Daoy (cell line): ENCODE data around the gene UBE4A. TPM values are rescaled to one million over a fixed set of nuclear protein-coding genes. Genes with fewer than 3 reads are reported as not detected.

Experiments used
- DNase-seq: peaks from one replicate; pipeline ENCODE4 v3.0.0-alpha.2; 2015; ENCODE audit warnings: low read depth
- total RNA-seq: library from RNA; depleted of rRNA; stranded (reverse); fragments of >200 nt; shearing (Covaris generic); gene quantifications from 2 replicates; pipeline ENCODE4 v1.2.3, GENCODE V29; 2014; rRNA removed

The UBE4A gene
- total RNA-seq, 1 experiment from 2014 or later, result 33.8 TPM

- DNase-seq, result peak; percentile 40
These were observed 77.3 kb downstream of the UBE4A start for GRCh38 chr11:118436639-118437207.

- peak; percentile 56 for DNase-seq
These were observed 78.1 kb downstream of the UBE4A start for GRCh38 chr11:118437208-118438125.

GRCh38 chr11:118438314-118438931 is 79.0 kb downstream of the UBE4A start:
- peak; percentile 59 for DNase-seq

DNA sequence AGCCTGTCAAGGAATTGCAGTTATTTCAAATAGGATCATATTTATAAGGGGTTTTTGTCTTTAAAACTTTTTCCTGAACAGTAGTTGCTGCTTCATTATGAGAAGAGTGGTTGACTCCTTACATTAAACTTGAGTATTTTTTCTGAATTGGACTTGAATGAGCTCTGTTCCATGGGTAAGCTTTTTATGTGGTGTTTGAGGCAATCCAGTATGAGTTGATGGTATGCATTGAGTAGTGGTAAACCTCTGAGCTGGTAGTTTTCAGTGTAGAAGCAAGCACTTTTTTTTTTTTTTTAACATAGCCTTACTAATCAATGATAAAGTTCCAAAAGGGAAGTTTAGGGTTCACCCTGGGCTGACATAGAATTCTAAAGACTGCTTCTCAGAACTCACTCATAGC is 80.2 kb downstream of the UBE4A start:
- DNase-seq, result no peak

DNA sequence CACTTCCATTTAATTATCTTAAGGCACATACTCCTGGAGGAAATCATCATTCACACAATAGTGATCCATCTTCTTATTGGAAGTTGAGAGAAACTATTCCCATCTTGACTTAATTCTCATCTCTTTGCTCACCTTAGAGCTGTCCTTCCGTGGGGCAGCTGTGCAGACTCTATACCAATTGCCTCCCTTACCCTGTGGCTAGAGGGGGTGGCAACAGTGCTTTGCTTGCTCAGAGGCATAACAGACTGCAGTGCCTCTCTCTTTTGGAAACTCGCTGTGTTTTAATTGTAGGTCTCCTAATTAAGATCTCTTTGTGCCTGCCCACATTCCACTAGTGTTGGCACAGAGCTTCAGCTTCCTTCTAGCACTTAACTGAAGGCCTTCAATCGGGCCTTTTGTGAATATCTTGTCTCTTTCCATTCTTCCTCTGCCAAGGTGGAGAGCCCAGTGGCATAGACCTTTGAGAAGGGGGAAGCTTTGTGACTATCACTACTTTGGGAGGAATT is 82.4 kb downstream of the UBE4A start:
- no peak for DNase-seq

- no peak for DNase-seq
These were observed 82.9 kb downstream of the UBE4A start for GRCh38 chr11:118442301-118442700.

- no peak for DNase-seq
These were observed 83.6 kb downstream of the UBE4A start for GRCh38 chr11:118442908-118443589.

DNA sequence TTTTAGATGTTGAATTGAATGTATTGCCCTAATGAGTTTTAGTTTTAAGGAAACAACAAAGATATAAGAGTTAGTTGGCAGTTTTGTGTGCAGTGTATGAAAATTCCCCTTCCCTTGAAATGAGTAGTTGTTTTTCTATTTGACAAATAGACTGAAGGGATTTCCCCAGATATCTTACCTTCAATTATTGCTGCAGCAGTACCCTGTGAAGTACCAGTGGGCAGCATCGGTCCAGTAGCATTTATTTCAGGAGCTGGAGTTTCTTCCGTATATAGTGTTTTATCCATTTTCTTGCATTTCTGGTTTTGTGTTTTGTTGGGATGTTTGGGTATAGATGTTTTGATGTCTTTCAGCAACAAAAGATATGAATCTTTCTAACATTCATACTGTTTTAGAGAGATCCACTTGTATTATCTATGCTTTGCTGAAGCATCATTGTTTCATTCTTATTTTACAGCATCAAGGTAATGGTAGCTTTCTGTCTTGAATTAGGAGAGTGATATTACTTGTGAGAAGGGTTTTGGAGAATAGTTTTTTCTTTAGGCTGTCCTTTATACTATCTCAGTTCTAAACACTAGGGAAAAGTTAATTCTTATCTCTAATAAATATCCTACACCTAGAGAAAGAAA is 84.3 kb downstream of the UBE4A start:
- DNase-seq, result no peak

- DNase-seq, result no peak
These were observed 88.0 kb downstream of the UBE4A start for GRCh38 chr11:118447423-118447822.

DNA sequence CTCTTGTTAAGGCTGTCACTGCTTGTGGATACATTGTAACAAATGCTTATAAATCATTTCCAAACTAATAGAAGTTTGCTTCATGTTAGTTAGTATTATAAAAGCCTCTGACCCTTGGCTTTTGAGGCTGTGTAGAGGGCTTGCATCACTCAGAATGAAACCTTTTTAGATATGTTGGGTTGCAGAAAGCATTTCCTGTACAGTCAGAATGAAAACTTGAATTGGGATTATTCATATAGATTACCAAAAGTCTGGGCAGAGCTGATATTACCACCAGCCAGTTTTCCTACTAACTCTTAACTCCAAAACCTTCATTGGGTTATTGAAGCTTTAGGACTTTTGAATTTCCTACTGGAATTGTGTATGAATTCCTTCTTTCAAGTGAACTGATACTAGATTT is 88.9 kb downstream of the UBE4A start:
- no peak for DNase-seq

Other genes starting within 250 kb of the UBE4A start
- 0.57 and 1.2 TPM in 2 replicates for gene SCN4B, start 206.8 kb upstream of the UBE4A start, total RNA-seq
- not detected in 2 replicates for gene SCN2B, start 183.0 kb upstream of the UBE4A start, total RNA-seq
- gene JAML, start 134.6 kb upstream of the UBE4A start, total RNA-seq, result not detected in 2 replicates
- gene MPZL3, start 107.2 kb upstream of the UBE4A start, total RNA-seq, result 5.0 and 7.1 TPM in 2 replicates
- gene MPZL2, start 95.3 kb upstream of the UBE4A start, total RNA-seq, result 0.17 TPM in 1 of 2 replicates, not detected in the other
- gene CD3E, start 54.9 kb upstream of the UBE4A start, total RNA-seq, result not detected in 2 replicates
- 0.51 TPM in 1 of 2 replicates, not detected in the other for gene CD3D, start 16.9 kb upstream of the UBE4A start, total RNA-seq
- not detected in 2 replicates for gene CD3G, start 15.3 kb upstream of the UBE4A start, total RNA-seq
- 66.2 and 69.5 TPM in 2 replicates for gene ATP5MG, start 42.0 kb downstream of the UBE4A start, total RNA-seq
- gene KMT2A, start 76.9 kb downstream of the UBE4A start, total RNA-seq, result 13.2 and 19.1 TPM in 2 replicates
- gene TTC36, start 167.9 kb downstream of the UBE4A start, total RNA-seq, result 0.69 TPM in 1 of 2 replicates, not detected in the other
- gene TMEM25, start 171.6 kb downstream of the UBE4A start, total RNA-seq, result 2.8 and 8.7 TPM in 2 replicates
- 28.4 and 28.6 TPM in 2 replicates for gene IFT46, start 206.3 kb downstream of the UBE4A start, total RNA-seq
- 131 and 135 TPM in 2 replicates for gene ARCN1, start 212.8 kb downstream of the UBE4A start, total RNA-seq
- 36.8 and 44.7 TPM in 2 replicates for gene PHLDB1, start 248.0 kb downstream of the UBE4A start, total RNA-seq